HepG2 (cell line): Measurements from ENCODE around the gene TMEM134. TPM values are rescaled to one million over a fixed set of nuclear protein-coding genes. Genes with fewer than 3 reads are reported as not detected.

Experiments
- ATF1 ChIP-seq: IDR thresholded peaks from 2 replicates; pipeline ENCODE4 v1.6.1; 2016; ENCODE audit warnings: mild to moderate bottlenecking, control low read depth
- ATF4 ChIP-seq, 2 experiments: fragments of 450-650 bp in 1 of 2; sonication (generic) in 1 of 2; formaldehyde crosslinking; IDR thresholded peaks; 2 replicates each; pipeline versions ENCODE4 v1.5.0 to v1.8.0; 2020 to 2022; ENCODE audit warnings: mild to moderate bottlenecking in 1 of 2, missing genetic modification reagents in 1 of 2
- ATF7 ChIP-seq, 2 experiments: fragments of 450-650 bp in 1 of 2; sonication (generic) in 1 of 2; formaldehyde crosslinking in 1 of 2; IDR thresholded peaks; 2 replicates each; pipeline versions ENCODE4 v1.4.0 to v1.6.1; 2016 to 2020; ENCODE audit warnings: antibody characterized with exemption in 1 of 2, mild to moderate bottlenecking in 1 of 2, missing genetic modification reagents in 1 of 2
- BCLAF1 ChIP-seq: fragments of 450-650 bp; IDR thresholded peaks from 2 replicates; pipeline ENCODE4 v1.6.1; 2017; ENCODE audit warnings: mild to moderate bottlenecking
- BRD4 ChIP-seq: sonication (generic); formaldehyde crosslinking; IDR thresholded peaks from 2 replicates; pipeline ENCODE4 v1.4.0; 2020; ENCODE audit warnings: missing genetic modification reagents
- HCFC1 ChIP-seq: fragments of 150-350 bp; IDR thresholded peaks from 2 replicates; pipeline ENCODE4 v1.6.1; 2014; ENCODE audit warnings: low read depth, low read length
- HOXA7 ChIP-seq: sonication (generic); formaldehyde crosslinking; IDR thresholded peaks from 2 replicates; pipeline ENCODE4 v1.8.1; 2022; ENCODE audit warnings: mild to moderate bottlenecking, missing genetic modification reagents, moderate library complexity
- PRDM10 ChIP-seq: sonication (generic); formaldehyde crosslinking; IDR thresholded peaks from 2 replicates; pipeline ENCODE4 v1.4.0; 2020; ENCODE audit warnings: low read depth, missing genetic modification reagents
- RARA ChIP-seq: IDR thresholded peaks from 2 replicates; pipeline ENCODE4 v1.6.1; 2016; ENCODE audit warnings: missing genetic modification reagents, missing compliant biosample characterization
- REPIN1 ChIP-seq: sonication (generic); formaldehyde crosslinking; IDR thresholded peaks from 2 replicates; pipeline ENCODE4 v1.8.0; 2022; ENCODE audit warnings: missing genetic modification reagents, low read depth, mild to moderate bottlenecking, borderline replicate concordance
- SMAD3 ChIP-seq: sonication (generic); formaldehyde crosslinking; IDR thresholded peaks from 2 replicates; pipeline ENCODE4 v1.4.0; 2020; ENCODE audit warnings: missing genetic modification reagents
- ZBTB39 ChIP-seq: sonication (generic); formaldehyde crosslinking; IDR thresholded peaks from 2 replicates; pipeline ENCODE4 v1.5.0; 2020; ENCODE audit warnings: missing genetic modification reagents
- ZFY ChIP-seq: sonication (generic); formaldehyde crosslinking; IDR thresholded peaks from 2 replicates; pipeline ENCODE4 v1.4.0; 2020; ENCODE audit warnings: missing genetic modification reagents
- ZNF335 ChIP-seq: sonication (generic); formaldehyde crosslinking; IDR thresholded peaks from 2 replicates; pipeline ENCODE4 v1.4.0; 2020; ENCODE audit warnings: missing genetic modification reagents
- ZNF382 ChIP-seq: sonication (generic); formaldehyde crosslinking; IDR thresholded peaks from 2 replicates; pipeline ENCODE4 v1.5.0; 2020; ENCODE audit warnings: missing genetic modification reagents, mild to moderate bottlenecking, borderline replicate concordance
- ZNF570 ChIP-seq: sonication (generic); formaldehyde crosslinking; IDR thresholded peaks from 2 replicates; pipeline ENCODE4 v1.4.0; 2020; ENCODE audit warnings: mild to moderate bottlenecking, missing genetic modification reagents, borderline replicate concordance
- ZNF839 ChIP-seq: sonication (generic); formaldehyde crosslinking; IDR thresholded peaks from 2 replicates; pipeline ENCODE4 v1.4.0; 2020; ENCODE audit warnings: missing genetic modification reagents, mild to moderate bottlenecking, borderline replicate concordance
- polyA plus RNA-seq, 8 experiments: library from polyadenylated mRNA; depleted of rRNA in 3 of 8; stranded (reverse) in 7 of 8; unstranded in 1 of 8; fragments of >200 nt; fragmentation: Illumina TruSeq in 4 of 8; extraction: Trizol in 4 of 8; gene quantifications; 2 replicates each; pipeline versions ENCODE4 v1.2.1 to v1.2.3, GENCODE V29; 2011 to 2016; ENCODE audit warnings: low read depth in 4 of 8, missing spikeins in 1 of 8, mixed read lengths in 1 of 8; ENCODE audit not compliant: insufficient read depth in 1 of 8
- total RNA-seq, 5 experiments: library from RNA; depleted of rRNA; stranded (reverse); fragments of >200 nt; fragmentation: Illumina TruSeq; extraction: Trizol; gene quantifications; 2 replicates each; pipeline ENCODE4 v1.2.3, GENCODE V29; 2016; ENCODE audit warnings: low read depth in 1 of 5

Gene TMEM134
- total and polyA plus RNA-seq, 2 of the 13 experiments (the other 11 are each of a cell fraction or from before 2014, with no cell fraction given), result 6.9 to 26.9 TPM

- TF ChIP-seq BCLAF1 (no peak), REPIN1 (CRISPR knock-in tag) (no peak), RARA (no peak), PRDM10 (CRISPR knock-in tag) (peak; percentile 78; the same call in 1 of the 2 replicates), HOXA7 (CRISPR knock-in tag) (no peak), ZNF382 (CRISPR knock-in tag) (no peak), ZNF570 (CRISPR knock-in tag) (no peak), BRD4 (CRISPR knock-in tag) (no peak), ZNF839 (no peak), ATF7 (IDR thresholded peaks at IDR 0.05) (no peak), ATF7 (CRISPR knock-in tag; IDR thresholded peaks at IDR 0.05) (no peak), HCFC1 (no peak), ZBTB39 (CRISPR knock-in tag) (no peak), ATF4 (CRISPR knock-in tag; IDR thresholded peaks at IDR 0.05) (no peak), ZNF335 (CRISPR knock-in tag) (no peak), SMAD3 (0 out of 2 replicates have a peak, but pooled peaks have one; percentile 23), ZFY (CRISPR knock-in tag) (peak; percentile 83), ATF1 (no peak)
Measured at GRCh38 chr11:67507864-67508485, 38.9 kb upstream of the TMEM134 start, which contains the start of gene CDK2AP2 (continued).
